ENCODE data around the gene PRR33.

- TF ChIP-seq CTCF (conservative IDR thresholded peaks at IDR 0.05; ENCODE audit: low read length) (no peak), EZH2phosphoT487 (IDR thresholded peaks at IDR 0.05; ENCODE audit: borderline replicate concordance) (no peak)
These were observed 50.1 kb downstream of the PRR33 start for GRCh38 chr11:1841511-1842148.
